Measurements from ENCODE around the gene HIPK3.

HIPK3 gene

GRCh38 chr11:33309118-33309517 is 51.9 kb downstream of the HIPK3 start:
- no peak for DNase-seq

GRCh38 chr11:33310720-33311500 is 53.7 kb downstream of the HIPK3 start:
- no peak for DNase-seq

- no peak for DNase-seq
Observed at GRCh38 chr11:33311680-33312079, 54.5 kb downstream of the HIPK3 start.

- DNase-seq = no peak
Observed at GRCh38 chr11:33315822-33316221, 58.6 kb downstream of the HIPK3 start.

GRCh38 chr11:33317662-33318061 is 60.5 kb downstream of the HIPK3 start:
- DNase-seq = no peak

GRCh38 chr11:33320016-33320813 is 63.0 kb downstream of the HIPK3 start:
- DNase-seq = no peak

GRCh38 chr11:33320814-33321330 is 63.7 kb downstream of the HIPK3 start:
- no peak for DNase-seq

- no peak for DNase-seq
Observed at GRCh38 chr11:33321422-33321821, 64.2 kb downstream of the HIPK3 start.

GRCh38 chr11:33323421-33323820 is 66.2 kb downstream of the HIPK3 start:
- no peak for DNase-seq

GRCh38 chr11:33324302-33324985 is 67.3 kb downstream of the HIPK3 start:
- DNase-seq = no peak

GRCh38 chr11:33325451-33325850 is 68.3 kb downstream of the HIPK3 start:
- DNase-seq = no peak

GRCh38 chr11:33329705-33330329 is 72.6 kb downstream of the HIPK3 start:
- peak; percentile 48 for DNase-seq

GRCh38 chr11:33333816-33334215 is 76.6 kb downstream of the HIPK3 start:
- no peak for DNase-seq

- no peak for DNase-seq
Observed at GRCh38 chr11:33334627-33335026, 77.4 kb downstream of the HIPK3 start.

- DNase-seq = no peak
Observed at GRCh38 chr11:33339247-33339646, 82.1 kb downstream of the HIPK3 start.

- DNase-seq = no peak
Observed at GRCh38 chr11:33344611-33345010, 87.4 kb downstream of the HIPK3 start.

- DNase-seq = peak; percentile 9
Observed at GRCh38 chr11:33347490-33348125, 90.4 kb downstream of the HIPK3 start.

GRCh38 chr11:33350287-33350686 is 93.1 kb downstream of the HIPK3 start:
- no peak for DNase-seq

- DNase-seq = no peak
Observed at GRCh38 chr11:33358150-33358831, 101.1 kb downstream of the HIPK3 start.

- DNase-seq = no peak
Observed at GRCh38 chr11:33360642-33361041, 103.5 kb downstream of the HIPK3 start.

- no peak for DNase-seq
Observed at GRCh38 chr11:33362051-33362910, 105.1 kb downstream of the HIPK3 start.
